ENCODE data around the gene HOXA5.

HOXA5 gene

DNA sequence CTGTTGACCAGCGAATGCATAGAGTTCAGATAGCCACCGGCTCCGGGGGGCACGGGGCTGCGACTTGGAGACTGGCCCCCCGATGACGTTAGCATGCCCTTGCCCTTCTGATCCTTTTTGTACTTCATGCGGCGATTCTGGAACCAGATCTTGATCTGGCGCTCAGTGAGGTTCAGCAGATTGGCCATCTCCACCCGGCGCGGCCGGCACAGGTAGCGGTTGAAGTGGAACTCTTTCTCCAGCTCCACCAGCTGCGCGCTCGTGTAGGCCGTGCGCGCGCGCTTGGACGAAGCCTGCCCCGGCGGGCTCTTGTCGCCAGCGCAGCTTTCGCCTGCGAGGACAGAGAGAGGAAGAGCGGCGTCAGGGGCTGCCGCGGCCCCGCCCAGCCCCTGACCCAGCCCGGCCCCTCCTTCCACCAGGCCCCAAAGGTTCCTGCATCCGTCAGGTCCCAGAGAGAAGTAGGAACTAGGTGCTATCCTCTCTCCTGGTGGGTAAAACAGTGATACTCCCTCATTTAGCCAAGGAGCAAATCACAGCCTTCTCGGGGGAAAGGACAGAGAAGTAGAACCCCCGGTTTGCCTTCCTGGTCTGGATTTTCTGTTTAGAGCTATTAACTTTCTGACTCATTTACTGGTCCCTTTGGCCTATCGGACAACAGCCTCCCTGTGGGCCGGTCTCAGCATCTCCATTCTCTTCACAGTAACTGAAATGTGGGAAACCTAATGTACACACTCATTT lies 34.9 kb downstream of the HOXA5 start:
- TF ChIP-seq, protein P1, sequence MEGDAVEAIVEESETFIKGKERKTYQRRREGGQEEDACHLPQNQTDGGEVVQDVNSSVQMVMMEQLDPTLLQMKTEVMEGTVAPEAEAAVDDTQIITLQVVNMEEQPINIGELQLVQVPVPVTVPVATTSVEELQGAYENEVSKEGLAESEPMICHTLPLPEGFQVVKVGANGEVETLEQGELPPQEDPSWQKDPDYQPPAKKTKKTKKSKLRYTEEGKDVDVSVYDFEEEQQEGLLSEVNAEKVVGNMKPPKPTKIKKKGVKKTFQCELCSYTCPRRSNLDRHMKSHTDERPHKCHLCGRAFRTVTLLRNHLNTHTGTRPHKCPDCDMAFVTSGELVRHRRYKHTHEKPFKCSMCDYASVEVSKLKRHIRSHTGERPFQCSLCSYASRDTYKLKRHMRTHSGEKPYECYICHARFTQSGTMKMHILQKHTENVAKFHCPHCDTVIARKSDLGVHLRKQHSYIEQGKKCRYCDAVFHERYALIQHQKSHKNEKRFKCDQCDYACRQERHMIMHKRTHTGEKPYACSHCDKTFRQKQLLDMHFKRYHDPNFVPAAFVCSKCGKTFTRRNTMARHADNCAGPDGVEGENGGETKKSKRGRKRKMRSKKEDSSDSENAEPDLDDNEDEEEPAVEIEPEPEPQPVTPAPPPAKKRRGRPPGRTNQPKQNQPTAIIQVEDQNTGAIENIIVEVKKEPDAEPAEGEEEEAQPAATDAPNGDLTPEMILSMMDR (IDR thresholded peaks at IDR 0.05; ENCODE audit: extremely low read depth, missing control alignments), result no peak
- DNase-seq (ENCODE audit: low spot score), result no peak

DNA sequence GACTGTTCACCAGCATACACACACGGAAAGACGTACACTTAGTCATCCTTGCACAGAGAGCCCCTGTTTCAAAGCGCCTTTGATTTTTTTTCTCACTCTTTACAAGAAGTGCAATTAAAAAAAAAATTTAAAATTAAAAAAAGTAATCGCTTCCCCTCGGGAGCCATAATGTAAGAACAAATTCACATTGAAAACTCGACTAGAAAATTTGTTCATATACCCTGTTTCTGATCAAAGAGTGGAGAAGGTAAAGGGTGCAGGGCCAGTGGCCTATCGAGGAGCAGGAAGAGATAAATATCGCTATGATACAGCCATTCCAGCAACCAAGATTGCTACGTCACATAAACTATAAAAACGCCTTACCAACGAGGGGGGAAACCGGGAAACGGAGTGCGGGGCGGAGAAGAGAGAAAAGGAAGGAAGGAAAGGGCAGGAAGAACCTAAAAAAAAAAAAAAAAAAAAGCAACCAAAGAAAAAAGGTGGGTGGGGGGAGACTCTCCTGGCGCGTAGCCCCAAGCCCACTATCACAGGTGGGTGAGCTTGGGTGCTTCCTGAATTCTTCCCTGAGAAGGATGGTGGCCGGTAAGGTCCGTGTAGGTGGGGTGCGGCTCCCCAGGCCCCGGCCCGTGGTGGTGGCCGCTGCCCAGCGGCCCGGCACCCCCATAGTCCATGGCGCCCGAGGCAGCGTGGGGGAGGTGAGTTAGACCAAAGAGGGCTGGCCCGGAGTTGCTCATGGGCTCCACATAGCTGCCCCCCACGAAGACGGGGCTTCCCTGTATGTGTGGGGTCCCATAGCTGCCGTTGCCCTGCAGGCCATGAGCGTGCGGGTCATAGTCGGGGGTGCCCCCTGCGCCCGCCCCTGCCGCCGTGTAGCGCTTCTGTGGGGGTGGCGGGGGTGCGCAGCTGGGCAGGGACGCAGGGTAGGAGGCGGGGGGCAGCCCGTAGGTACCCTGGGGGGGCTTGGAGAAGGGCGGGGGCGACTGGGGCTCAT lies 35.8 kb downstream of the HOXA5 start:
- TF ChIP-seq, protein P1 (IDR thresholded peaks at IDR 0.05; ENCODE audit: extremely low read depth, missing control alignments), result no peak
- no peak for DNase-seq (ENCODE audit: low spot score)

DNA sequence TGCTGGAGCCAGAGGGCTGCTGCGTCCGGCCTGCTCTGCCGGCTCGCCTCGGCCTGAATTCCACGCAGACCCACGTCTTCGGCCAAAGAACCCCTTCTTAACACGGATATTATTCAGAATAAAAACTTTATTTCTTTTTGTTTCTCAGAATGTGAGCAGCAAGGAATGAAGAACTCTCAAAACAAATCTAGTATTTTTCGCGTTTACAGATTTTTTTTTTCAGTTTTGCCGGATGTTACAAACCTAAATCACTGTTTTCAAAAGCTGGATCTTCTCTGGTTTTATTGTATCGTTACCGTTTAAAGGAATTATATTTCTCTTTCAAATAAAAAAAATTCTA lies 36.6 kb downstream of the HOXA5 start:
- TF ChIP-seq, protein P1 (IDR thresholded peaks at IDR 0.05; ENCODE audit: extremely low read depth, missing control alignments), result no peak
- no peak for DNase-seq (ENCODE audit: low spot score)

DNA sequence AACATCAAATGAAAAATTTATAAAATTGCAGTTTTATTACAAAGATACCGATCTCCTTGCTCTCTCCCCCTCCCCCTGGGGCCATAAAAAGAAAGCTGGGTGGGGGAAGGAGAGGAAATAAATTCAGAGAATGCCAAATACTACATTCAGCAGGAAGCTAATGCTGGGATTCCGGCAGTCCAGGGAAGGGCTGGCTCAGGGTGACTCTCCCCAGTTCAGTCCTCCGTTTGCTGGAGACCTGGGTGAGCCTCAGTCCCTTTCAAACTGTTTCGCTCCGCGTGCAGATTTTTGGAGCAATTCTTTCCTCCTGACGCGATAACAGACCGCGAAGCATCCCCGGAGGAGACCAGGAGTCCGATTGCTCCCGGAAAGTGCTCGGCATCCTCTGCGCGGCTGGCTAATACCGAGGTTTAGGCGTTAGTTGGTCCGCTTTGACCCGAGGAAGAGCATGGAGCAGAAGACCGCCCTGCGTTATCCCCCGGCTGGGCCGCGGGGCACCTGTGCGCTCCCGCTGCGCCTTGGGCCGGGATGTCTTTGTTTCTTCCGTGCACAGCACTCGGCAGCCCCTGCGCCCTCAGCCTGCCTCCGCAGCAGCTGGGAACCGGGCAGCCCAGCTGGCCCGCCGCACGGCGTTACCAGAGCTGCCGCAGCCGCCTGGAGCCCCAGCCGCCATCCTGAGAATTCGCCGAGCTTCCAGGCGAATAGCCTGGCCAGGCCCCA lies 37.1 kb downstream of the HOXA5 start:
- TF ChIP-seq, protein P1 (IDR thresholded peaks at IDR 0.05; ENCODE audit: extremely low read depth, missing control alignments), result no peak
- no peak for DNase-seq (ENCODE audit: low spot score)

DNA sequence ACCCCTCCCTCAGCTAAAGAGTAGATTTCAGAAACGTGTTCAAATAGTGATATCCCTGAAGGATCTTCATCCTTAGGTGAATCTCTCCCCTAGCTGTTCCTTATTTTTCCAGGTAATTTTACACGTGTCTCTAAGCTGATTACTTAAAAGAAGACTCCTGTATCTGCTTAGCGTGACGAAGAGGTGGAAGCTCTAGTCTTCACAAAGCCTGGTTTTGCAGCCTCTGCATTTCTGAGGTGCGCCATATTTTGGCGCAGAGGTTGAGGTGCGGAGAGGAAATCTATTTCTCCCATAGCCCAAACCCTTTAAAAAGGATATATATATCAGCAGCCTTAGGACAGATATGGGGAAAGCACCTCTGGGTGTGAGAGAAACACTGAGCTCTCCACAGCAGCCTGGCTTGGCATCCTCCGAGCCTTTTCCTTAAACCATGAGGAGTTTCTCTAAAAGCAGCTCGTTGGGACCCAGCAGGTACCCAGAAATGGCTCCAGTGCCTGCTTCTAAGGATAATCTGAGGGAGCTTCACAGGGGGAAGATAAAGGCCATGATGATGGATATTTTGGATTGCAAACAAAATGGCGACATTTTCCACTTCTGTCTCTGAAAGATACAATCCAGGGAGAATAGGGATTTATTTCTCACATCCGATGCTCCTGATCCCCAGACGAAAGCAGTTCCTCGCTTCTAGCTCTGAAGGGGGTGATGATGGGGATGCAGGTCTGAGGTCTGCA lies 38.0 kb downstream of the HOXA5 start:
- TF ChIP-seq, protein P1 (IDR thresholded peaks at IDR 0.05; ENCODE audit: extremely low read depth, missing control alignments), result no peak
- DNase-seq (ENCODE audit: low spot score), result no peak

DNA sequence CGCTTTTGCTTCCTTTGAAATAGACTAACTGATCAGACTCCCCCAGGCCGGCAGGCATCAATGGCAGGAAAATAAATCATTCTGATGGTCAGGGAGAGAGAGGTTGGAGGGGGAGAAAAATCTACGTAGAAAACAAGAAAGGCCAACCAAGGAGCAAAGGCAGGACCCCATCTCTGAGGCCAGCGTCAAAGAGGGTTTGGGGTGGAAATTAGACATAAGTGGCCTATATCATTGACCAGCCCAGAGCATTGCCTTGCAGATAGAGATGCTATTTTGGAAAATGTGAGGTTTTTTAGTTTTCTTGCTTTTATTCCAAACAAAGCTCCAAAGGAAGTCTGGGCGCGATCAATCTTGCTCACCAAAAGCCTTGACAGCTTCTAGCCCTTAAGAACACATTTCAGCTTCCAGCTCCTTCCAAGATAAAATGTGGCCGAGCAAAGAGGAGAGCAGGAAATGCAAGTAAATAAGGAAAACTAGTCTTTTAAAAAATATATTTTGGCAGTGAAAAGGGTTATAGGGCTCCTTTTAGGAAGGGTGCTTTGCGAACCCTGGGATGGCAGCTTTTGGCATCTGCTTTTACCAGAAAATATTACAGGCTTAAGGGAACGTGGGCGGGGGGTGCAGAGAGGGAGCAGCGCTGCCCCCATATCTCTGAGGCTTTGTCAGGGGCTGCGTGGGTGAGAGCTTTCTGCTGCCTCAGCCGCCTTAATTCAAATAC lies 39.0 kb downstream of the HOXA5 start:
- TF ChIP-seq, protein P1 (IDR thresholded peaks at IDR 0.05; ENCODE audit: extremely low read depth, missing control alignments), result no peak
- no peak for DNase-seq (ENCODE audit: low spot score)
